ENCODE measurements around the gene CBFA2T3. TPM values are rescaled to one million over a fixed set of nuclear protein-coding genes. Genes with fewer than 3 reads are reported as not detected.

Gene CBFA2T3
- total and polyA plus RNA-seq, 2 of the 13 experiments (the other 11 are each of a cell fraction or from before 2014, with no cell fraction given), result 0.05 TPM; not detected in 1

DNA sequence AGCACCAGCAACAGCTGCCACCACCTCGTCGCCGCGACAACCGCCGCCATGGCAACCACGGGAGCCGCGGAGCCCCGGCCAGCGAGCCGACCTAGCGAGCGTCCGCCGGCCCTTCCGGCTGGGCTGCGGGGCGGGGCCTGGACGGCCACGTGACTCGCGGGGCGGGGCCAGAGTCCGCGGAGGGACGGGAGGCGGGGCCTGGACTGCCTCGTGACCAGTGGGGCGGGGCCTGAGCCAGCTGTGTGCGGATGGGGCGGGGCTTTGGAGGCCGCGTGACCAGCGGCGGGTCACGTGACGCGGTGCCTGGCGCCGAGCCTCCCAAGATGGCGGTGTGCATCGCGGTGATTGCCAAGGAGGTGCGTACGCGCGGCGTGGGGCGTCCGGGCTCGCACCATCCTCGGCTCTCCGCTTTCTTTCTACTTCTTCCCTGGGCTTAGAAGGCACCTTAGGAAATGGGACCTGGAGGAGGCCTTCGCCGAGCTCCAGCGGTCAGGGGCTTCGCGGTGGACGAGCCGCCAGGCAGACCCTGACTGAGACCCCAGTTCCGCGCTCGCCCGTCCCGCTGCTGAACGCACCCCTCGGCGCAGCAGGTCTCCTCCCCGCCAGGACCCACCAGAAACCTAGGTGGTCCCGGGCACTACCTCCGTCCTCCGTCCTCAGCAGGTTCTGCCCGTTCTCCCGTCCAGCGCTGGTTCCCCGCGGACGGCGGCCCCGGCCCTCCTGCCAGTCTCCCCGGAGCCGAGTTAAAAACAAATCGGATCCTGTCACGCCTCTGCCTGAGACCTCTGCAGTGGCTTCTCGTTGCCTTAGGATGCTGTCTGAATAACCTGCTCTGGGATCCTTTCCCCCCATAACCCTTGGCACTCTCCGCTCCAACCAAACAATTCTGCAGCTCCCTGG lies 119.9 kb downstream of the CBFA2T3 start, which contains the start of the genes GALNS and TRAPPC2L (continued):
- peak; percentile 83 for TF ChIP-seq HNRNPK (IDR thresholded peaks at IDR 0.05; ENCODE audit: low read depth, low read length, poor library complexity, severe bottlenecking)
- TF ChIP-seq, protein P1, sequence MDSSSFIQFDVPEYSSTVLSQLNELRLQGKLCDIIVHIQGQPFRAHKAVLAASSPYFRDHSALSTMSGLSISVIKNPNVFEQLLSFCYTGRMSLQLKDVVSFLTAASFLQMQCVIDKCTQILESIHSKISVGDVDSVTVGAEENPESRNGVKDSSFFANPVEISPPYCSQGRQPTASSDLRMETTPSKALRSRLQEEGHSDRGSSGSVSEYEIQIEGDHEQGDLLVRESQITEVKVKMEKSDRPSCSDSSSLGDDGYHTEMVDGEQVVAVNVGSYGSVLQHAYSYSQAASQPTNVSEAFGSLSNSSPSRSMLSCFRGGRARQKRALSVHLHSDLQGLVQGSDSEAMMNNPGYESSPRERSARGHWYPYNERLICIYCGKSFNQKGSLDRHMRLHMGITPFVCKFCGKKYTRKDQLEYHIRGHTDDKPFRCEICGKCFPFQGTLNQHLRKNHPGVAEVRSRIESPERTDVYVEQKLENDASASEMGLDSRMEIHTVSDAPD (CRISPR knock-in tag; IDR thresholded peaks at IDR 0.05), result no peak
- TF ChIP-seq ZNF20 (CRISPR knock-in tag; IDR thresholded peaks at IDR 0.05), result no peak
- TF ChIP-seq CBFB (CRISPR knock-in tag; IDR thresholded peaks at IDR 0.05), result peak; percentile 76; the same call in 1 of the 2 replicates
- TF ChIP-seq, protein P2, sequence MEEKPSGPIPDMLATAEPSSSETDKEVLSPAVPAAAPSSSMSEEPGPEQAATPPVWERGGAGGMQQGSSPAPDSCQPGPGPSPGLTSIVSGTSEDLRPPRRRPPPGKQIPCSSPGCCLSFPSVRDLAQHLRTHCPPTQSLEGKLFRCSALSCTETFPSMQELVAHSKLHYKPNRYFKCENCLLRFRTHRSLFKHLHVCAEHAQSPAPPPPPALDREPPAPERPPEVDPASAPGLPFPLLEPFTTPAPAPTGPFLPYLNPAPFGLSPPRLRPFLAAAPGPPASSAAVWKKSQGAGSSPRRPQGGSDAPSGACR (CRISPR knock-in tag; IDR thresholded peaks at IDR 0.05), result no peak; the same call in 1 of the 2 replicates
- peak in 1 of 2 experiments; percentile 35; a peak in 1 of 4 replicates for TF ChIP-seq NR2F1 (CRISPR knock-in tag; IDR thresholded peaks at IDR 0.05)
- peak; percentile 41; the same call in 1 of the 2 replicates for TF ChIP-seq ZNF780A (CRISPR knock-in tag; IDR thresholded peaks at IDR 0.05)
- TF ChIP-seq MTA1 (CRISPR knock-in tag; IDR thresholded peaks at IDR 0.05; ENCODE audit: borderline replicate concordance), result peak; percentile 71; the same call in 1 of the 2 replicates
- TF ChIP-seq KLF15 (CRISPR knock-in tag; IDR thresholded peaks at IDR 0.05; ENCODE audit: borderline replicate concordance), result peak; percentile 90; the same call in 1 of the 2 replicates
- TF ChIP-seq ZSCAN21 (CRISPR knock-in tag; IDR thresholded peaks at IDR 0.05; ENCODE audit: borderline replicate concordance), result no peak; the same call in 1 of the 2 replicates
- TF ChIP-seq, protein P3, sequence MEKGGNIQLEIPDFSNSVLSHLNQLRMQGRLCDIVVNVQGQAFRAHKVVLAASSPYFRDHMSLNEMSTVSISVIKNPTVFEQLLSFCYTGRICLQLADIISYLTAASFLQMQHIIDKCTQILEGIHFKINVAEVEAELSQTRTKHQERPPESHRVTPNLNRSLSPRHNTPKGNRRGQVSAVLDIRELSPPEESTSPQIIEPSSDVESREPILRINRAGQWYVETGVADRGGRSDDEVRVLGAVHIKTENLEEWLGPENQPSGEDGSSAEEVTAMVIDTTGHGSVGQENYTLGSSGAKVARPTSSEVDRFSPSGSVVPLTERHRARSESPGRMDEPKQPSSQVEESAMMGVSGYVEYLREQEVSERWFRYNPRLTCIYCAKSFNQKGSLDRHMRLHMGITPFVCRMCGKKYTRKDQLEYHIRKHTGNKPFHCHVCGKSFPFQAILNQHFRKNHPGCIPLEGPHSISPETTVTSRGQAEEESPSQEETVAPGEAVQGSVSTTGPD (CRISPR knock-in tag; IDR thresholded peaks at IDR 0.05), result no peak
- TF ChIP-seq DNMT3B (CRISPR knock-in tag; conservative IDR thresholded peaks at IDR 0.05), result 0 out of 2 replicates have a peak, but pooled peaks have one; percentile 27
- TF ChIP-seq SETDB1 (CRISPR knock-in tag; IDR thresholded peaks at IDR 0.05; ENCODE audit: borderline replicate concordance), result no peak
- peak; percentile 100 for TF ChIP-seq SP4 (CRISPR knock-in tag; IDR thresholded peaks at IDR 0.05)
- no peak for TF ChIP-seq ZNF713 (CRISPR knock-in tag; IDR thresholded peaks at IDR 0.05)
- TF ChIP-seq RXRA (CRISPR knock-in tag; IDR thresholded peaks at IDR 0.05), result peak; percentile 76; the same call in 1 of the 2 replicates
- TF ChIP-seq ZNF430 (CRISPR knock-in tag; IDR thresholded peaks at IDR 0.05), result peak; percentile 82
- TF ChIP-seq ZNF614 (CRISPR knock-in tag; IDR thresholded peaks at IDR 0.05; ENCODE audit: borderline replicate concordance), result peak; percentile 36; the same call in 1 of the 2 replicates
- TF ChIP-seq ZNF207 (IDR thresholded peaks at IDR 0.05; ENCODE audit: borderline replicate concordance), result no peak
- peak; percentile 29 for TF ChIP-seq TBL1XR1 (IDR thresholded peaks at IDR 0.05; ENCODE audit: borderline replicate concordance, low read length, partially characterized antibody)
- no peak for TF ChIP-seq ZIK1 (CRISPR knock-in tag; IDR thresholded peaks at IDR 0.05; ENCODE audit: borderline replicate concordance, low read depth)
- TF ChIP-seq XRCC5 (optimal IDR thresholded peaks at IDR 0.05; ENCODE audit: low read length), result no peak
- TF ChIP-seq RFX1 (IDR thresholded peaks at IDR 0.05), result peak; percentile 97
- TF ChIP-seq AGO2 (optimal IDR thresholded peaks at IDR 0.05; ENCODE audit: low read depth, low read length), result peak; percentile 58
- peak; percentile 85 for TF ChIP-seq MYC (CRISPR knock-in tag; IDR thresholded peaks at IDR 0.05; ENCODE audit: borderline replicate concordance)
- TF ChIP-seq ZMYM4 (CRISPR knock-in tag; IDR thresholded peaks at IDR 0.05), result peak; percentile 53; the same call in 1 of the 2 replicates

All from HepG2 (cell line).